HG02623 (cell line): Measurements from ENCODE around the gene PARP9.
A peak's percentile ranks its signal among the peaks of the same experiment; 100 is the strongest.
"Not testable (repeated sequence)": the region's sequence is repeated elsewhere in the genome, so short reads cannot be mapped to it uniquely, and the experiment has no call there.

Experiments
- ATAC-seq: cut with Tn5 transposase; IDR thresholded peaks from one replicate; pipeline ENCODE4 v1.9.1; 2021; ENCODE audit warnings: moderate library complexity; ENCODE audit not compliant: unreplicated experiment

Gene PARP9

DNA sequence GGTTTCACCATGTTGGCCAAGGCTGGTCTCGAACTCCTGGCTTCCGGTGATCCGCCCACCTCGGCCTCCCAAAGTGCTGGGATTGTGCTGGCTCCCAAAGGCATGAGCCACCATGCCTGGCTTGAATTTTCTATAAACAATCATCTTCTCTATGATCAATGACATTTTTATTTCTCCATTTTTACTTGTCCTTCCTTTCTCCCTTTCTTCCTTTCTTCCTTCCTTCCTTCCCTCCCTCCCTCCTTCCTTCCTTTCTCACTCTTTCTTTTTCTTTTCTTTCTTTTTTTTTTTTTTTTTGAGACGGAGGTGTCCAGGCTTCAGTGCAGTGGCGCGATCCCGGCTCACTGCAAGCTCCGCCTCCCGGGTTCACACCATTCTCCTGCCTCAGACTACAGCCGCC lies 40.8 kb downstream of the PARP9 start:
- ATAC-seq: no peak

DNA sequence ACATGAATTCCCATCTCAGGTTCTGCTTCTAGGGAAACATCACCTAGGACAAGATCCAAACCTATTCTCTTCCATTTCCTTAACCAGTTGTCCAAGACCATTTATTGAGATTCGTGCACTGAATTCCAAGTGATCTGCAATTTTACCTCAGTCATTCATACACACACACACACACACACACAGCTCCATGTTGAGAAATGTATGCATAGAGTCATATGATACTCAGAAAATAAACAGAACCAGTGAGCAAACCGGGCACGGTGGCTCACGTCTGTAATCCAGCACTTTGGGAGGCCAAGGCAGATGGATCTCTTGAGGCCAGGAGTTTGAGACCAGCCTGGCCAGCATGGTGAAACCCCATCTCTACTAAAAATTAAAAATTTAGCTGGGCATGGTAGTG lies 43.2 kb downstream of the PARP9 start:
- ATAC-seq: no peak

GRCh38 chr3:122519693-122520092 lies 44.4 kb downstream of the PARP9 start:
- ATAC-seq: no peak

DNA sequence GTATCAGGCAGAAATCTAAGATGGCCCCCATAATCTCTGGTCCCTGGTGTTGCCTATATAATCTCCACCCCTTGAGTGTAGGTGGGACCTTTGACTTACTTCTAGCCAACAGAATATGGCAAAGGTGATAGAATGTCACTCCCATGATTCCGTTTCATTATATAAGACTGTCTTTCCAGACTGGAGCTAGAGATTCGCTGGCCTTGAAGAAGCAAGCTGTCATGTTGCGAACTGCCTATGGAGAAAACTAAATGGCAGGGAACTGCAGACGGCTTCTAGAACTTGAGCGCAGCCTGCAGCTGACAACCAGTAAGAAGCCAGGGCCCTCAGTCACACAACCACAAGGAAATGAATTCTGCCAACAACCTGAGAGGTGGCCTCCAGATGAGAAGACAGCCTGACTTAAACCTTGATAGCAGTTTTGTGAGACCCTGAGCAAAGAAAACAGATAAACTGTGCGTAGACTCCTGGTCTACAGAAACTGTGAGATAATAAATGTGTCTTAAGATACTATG lies 47.2 kb downstream of the PARP9 start:
- ATAC-seq: no peak

GRCh38 chr3:122515870-122516269 lies 48.2 kb downstream of the PARP9 start:
- no peak for ATAC-seq

- peak; percentile 1 for ATAC-seq
These were observed 49.1 kb downstream of the PARP9 start for GRCh38 chr3:122515020-122515468.

GRCh38 chr3:122514123-122515019 lies 49.7 kb downstream of the PARP9 start, which contains the start of gene KPNA1:
Gene KPNA1, minus strand, starts transcription at chr3:122514939. Its CDS starts 18,374 bp downstream, at chr3:122496565.
- peak; percentile 88 for ATAC-seq

DNA sequence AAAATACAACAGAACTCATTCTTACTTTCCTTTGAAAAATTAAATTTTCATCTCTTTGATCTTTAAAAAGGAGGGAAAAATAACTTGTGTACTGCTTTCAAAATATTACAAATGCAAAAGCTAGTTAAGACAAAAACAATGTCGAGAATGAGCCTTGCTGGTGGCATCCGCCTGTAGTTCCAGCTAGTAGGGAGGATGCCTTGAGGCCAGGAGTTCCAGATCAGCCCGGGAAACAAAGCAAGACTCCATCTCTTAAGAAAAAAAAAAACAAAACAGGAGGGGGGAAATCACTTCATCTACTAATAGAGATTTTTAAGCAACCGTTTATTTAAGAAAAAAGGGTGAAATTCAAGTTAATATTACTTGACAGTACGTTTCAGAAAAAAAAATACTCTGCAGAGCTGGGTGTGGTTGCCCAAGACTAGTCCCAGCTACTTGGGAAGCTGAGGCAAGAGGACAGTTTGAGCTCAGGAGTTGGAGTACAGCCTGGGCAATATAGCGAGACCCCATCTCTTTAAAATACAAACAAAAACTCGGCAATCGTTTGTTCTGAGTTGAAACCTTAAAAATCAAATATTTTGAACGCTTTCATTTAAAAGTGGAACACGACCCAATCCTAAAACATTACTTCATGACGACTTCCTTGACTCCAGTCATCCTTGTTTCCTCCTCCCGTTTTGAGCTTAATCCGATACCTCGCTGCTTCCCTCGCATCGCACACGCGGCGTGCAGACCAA lies 50.5 kb downstream of the PARP9 start:
- ATAC-seq: no peak

DNA sequence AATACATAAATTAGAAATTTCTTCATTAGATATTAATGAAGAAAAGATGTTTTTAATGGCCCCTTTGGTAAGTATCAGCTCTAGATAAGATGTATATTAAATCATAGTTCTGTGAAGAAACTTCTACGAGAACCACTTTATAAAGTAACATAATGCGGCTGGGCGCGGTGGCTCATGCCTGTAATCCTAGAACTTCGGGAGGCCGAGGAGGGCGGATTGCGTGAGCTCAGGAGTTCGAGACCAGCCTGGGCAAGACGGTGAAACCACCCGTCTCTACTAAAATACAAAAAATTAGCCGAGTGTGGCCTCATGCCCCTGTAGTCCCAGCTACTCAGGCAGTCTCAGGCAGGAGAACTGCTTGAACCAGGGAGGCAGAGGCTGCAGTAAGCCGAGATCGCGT lies 51.8 kb downstream of the PARP9 start:
- ATAC-seq: no peak

DNA sequence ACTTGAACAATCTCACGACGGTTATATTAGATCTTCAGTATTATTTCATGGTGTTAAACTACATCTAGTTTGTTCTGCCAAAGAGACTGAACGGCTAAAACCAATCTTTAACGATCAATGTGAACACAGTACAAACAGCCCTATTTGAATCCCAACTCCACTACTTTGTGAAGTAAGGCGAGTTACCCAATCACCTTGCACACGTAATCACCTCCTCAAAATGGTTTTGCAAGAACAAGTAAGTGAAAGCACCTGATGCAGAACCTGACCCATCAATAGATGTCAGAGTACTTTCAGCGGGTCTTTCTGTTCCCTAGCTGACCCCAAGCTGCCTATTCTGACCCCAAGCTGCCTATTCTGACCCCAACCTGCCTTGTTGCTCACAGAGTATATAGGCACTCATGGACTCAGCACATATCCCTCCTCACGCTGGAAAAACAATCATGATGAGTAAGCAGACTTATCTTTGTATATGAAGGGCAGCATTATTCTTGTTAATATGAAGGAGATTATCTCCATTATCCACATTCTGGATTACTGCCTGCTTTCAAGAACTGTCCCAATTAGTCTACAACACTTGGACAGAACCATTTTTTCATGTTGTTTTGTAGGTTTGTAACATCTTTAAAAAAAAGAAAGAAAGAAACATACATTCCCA lies 53.1 kb downstream of the PARP9 start:
- ATAC-seq: no peak

- not testable (repeated sequence) for ATAC-seq
These were observed 55.2 kb downstream of the PARP9 start for GRCh38 chr3:122508944-122509343.

DNA sequence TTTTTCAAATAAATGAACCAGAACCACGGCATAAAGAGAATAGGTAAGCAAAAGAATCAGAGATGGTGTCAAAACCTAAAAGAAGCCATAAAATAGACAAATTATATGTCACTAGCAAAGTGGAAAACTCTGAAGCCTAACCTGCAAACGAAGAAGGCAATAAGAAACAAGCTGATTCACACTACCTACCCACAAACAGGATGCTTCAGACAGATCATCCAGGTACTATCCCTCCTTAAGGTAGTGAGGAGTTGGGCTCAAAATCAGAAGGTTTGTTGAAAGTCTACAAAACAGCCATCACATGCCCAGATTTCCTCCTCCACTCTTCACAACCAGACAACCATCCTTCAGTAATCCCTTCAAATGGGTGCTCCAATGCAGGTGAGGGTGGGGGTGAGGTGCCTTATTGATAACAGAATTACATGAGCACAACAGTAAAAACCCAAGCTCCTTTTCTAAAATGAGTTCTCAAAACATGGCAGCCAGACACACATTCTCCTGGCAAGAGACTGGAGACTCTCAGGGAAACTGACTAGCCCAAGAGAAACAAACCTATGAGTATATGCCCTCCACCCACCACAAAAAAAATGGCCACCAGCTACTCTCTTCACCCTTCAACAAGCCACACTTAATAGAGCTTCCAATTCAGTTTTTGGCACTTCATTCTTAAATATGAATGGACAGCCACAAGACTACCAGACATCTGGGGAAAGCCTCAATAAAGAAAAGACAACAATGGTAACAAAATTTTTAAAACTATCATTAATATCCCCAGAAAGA lies 55.8 kb downstream of the PARP9 start:
- ATAC-seq: no peak

DNA sequence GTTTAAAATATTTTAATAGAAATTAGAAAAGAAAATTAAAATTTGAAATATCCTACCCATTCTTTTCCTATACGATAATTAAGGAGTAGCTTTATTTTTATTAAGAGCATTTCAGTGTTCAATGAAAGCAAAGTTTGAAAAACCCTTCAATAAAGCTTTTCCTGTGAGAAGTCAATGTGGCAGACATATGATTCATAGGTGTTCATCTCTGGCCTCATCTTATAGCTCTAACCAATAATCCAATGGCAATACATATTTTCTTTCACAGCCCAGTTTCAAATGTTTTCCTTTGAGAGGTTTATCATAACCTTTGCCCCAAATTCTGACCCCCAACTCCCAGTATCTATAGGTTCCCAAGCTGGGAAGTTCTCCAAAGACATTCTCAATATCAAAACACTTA lies 57.6 kb downstream of the PARP9 start:
- ATAC-seq: no peak

DNA sequence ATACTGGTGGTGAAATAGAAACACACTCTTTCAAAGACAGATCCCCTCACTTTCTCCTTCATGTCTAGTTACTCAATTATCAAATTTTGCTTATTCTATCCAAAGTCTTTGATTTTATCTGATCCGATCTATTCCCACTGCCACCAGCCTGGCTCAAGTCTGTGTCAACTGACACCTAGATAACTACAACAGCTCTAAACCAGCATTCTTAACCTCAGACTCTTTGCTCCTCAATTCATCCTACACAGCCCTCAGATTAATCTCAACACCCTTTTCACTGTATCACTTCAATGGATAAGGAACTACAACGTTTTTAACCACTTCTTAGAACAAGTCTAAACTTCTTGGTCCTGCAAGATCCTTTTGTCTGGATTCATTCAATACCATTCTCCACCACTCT lies 58.4 kb downstream of the PARP9 start:
- ATAC-seq: no peak

DNA sequence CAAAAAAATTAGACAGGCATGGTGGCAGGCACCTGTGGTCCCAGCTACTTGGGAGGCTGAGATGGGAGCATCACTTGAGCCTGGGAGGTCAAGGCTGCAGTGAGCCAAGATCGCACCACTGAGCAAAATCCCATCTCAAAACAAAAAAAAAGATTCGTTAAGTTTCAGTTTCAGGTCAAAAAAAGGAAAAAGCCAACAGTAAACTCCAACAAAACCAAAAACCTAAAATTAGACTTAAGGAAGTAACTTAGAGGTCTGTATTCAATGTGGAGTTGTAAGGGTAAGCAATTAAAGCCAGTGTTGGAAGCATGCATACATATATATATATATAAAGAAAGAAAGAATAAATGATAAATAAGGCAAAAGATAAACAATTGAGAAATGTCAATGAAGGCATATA lies 61.2 kb downstream of the PARP9 start:
- ATAC-seq: no peak

DNA sequence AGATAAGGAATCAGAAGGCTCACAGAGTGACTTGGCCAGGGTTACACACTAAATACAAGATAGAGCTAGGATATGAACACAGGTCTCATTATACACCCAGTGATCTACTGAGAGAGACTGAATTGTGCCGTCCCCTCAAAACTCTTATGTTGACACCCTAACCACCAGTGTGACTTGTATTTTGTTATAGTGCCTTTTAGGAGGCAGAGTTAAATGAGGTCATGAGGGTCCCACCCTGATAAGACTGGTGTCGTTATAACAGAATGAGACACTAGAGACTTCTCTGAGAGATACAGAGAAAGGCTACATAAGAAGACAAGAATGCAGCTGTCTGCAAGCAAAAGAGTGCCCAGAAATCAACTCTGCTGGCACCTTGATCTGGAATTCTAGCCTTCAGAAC lies 62.0 kb downstream of the PARP9 start:
- no peak for ATAC-seq

- not testable (repeated sequence) for ATAC-seq
These were observed 63.1 kb downstream of the PARP9 start for GRCh38 chr3:122500964-122501363.

DNA sequence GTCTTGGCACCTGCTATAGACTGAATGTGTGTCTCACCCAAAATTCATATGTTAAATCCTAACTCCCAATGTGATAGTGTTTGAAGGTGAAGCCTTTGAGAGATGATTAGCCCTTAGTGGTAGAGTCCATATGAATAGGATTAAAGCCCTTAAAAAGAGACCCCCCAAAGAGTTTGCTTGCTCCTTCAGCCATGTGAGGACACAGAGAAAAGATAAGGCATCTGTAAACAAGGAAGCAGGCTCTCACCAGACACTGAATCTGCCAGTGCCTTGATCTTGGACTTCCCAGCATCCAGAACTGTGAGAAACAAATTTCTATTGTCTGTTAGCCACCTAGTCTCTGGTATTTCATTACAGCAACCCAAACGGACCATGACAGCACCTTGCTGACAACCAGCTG lies 65.9 kb downstream of the PARP9 start:
- ATAC-seq: no peak

DNA sequence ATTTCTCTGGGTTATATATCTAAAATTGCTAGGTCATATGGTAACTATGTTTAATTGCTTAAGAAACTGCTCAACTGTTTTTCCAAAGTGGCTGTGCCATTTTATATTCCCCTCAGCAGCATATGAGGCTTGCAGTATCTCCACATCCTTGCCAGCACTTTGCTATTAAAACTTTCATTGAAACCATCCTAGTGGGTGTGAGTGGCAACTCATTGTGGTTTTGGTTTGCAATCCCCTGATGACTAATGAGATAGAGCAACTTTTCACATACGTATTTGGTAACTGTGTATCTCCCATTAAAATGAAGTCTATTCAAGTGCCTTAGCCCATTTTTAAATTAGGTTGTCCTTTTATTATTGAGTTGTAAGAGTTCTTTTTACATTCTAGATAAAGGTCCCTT lies 66.7 kb downstream of the PARP9 start:
- ATAC-seq: peak; percentile 82

GRCh38 chr3:122496508-122496907 lies 67.6 kb downstream of the PARP9 start:
- ATAC-seq: no peak
